Activated T-cell treated with anti-CD3 and anti-CD28 coated beads, Interleukin-2, amount 50 U/mL, for 48 hours (primary cell): ENCODE results near the gene MED7.

Experiments
- DNase-seq, 2 experiments: peaks; one replicate each; pipeline ENCODE4 v3.0.0-alpha.2; 2020

MED7 gene

GRCh38 chr5:157100140-157100679, 42.5 kb downstream of the MED7 start:
- DNase-seq = peak; percentile 68

- no peak for DNase-seq
Measured at GRCh38 chr5:157088342-157088990, 54.2 kb downstream of the MED7 start.
